ENCODE results near the gene UAP1L1. TPM values are rescaled to one million over a fixed set of nuclear protein-coding genes. Genes with fewer than 3 reads are reported as not detected.
"Not testable (repeated sequence)": the region's sequence is repeated elsewhere in the genome, so short reads cannot be mapped to it uniquely, and the experiment has no call there.

The UAP1L1 gene
- total RNA-seq, 2 donors from 2014 or later = 19.9 to 22.0 TPM

- not testable (repeated sequence) for H3K36me3 Mint-ChIP-seq; DNase-seq (ENCODE audit: low spot score); H3K4me3 Mint-ChIP-seq; H3K27me3 Mint-ChIP-seq; H3K9me3 Mint-ChIP-seq; ATAC-seq
- H3K27ac Mint-ChIP-seq = peak overlapping the region in 1 of 2 donors; percentile 19
- H3K4me1 Mint-ChIP-seq (ENCODE audit: low read depth in 2 of 2) = peaks cover 13 to 17% of the 10 kb centered on the region in 2 donors
Observed at GRCh38 chr9:137121927-137122795, 44.8 kb downstream of the UAP1L1 start.

GRCh38 chr9:137122796-137123467 lies 45.6 kb downstream of the UAP1L1 start:
- H3K36me3 Mint-ChIP-seq; DNase-seq (ENCODE audit: low spot score); ATAC-seq: not testable (repeated sequence)

DNA sequence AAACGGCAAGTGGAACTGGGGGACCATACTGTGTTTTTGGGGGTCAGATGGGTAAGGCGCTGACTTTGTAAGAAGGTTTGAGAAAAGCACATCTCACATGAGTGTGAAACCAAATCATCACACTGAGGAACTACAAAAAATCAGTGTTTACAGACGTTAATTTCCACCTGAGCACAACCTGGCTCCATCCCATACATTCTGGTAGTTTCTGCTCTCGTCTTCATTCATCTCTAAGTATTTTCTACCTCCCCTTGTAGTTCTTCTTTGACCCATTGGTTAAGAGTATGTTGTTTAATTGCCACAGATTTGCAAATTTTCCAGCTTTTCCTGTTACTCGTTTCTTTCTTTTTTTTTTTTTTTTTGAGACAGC lies 46.1 kb downstream of the UAP1L1 start:
- Mint-ChIP-seq H3K27me3 (no peaks in the 10 kb centered on the region), H3K9me3 (no peaks in the 10 kb centered on the region), H3K4me3 (no peak overlapping the region), H3K36me3 (no peaks in the 10 kb centered on the region), H3K27ac (no peak overlapping the region), H3K4me1 (ENCODE audit: low read depth in 2 of 2) (peaks cover 26 to 29% of the 10 kb centered on the region in 2 donors)
- DNase-seq (ENCODE audit: low spot score) (no peak), ATAC-seq (no peak)

More at GRCh38 chr9:137122796-137123467, 45.6 kb downstream of the UAP1L1 start:
- not testable (repeated sequence) for H3K27ac Mint-ChIP-seq, H3K4me3 Mint-ChIP-seq, H3K9me3 Mint-ChIP-seq, H3K27me3 Mint-ChIP-seq
- H3K4me1 Mint-ChIP-seq (ENCODE audit: low read depth in 2 of 2) = peaks cover 21 to 24% of the 10 kb centered on the region in 2 donors

GRCh38 chr9:137123952-137124462 lies 46.7 kb downstream of the UAP1L1 start:
- H3K9me3 Mint-ChIP-seq; H3K4me3 Mint-ChIP-seq; DNase-seq (ENCODE audit: low spot score); H3K27ac Mint-ChIP-seq; H3K27me3 Mint-ChIP-seq; ATAC-seq; H3K36me3 Mint-ChIP-seq: not testable (repeated sequence)
- peaks cover 31 to 34% of the 10 kb centered on the region in 2 donors for H3K4me1 Mint-ChIP-seq (ENCODE audit: low read depth in 2 of 2)

- Mint-ChIP-seq H3K27ac (peak overlapping the region; percentile 81 to 95), H3K4me1 (ENCODE audit: low read depth in 2 of 2) (peaks cover 29 to 31% of the 10 kb centered on the region in 2 donors), H3K27me3 (no peaks in the 10 kb centered on the region), H3K4me3 (peak overlapping the region; percentile 90), H3K9me3 (no peaks in the 10 kb centered on the region), H3K36me3 (no peaks in the 10 kb centered on the region)
- DNase-seq (ENCODE audit: low spot score) = no peak
- no peak for ATAC-seq
Observed at GRCh38 chr9:137126786-137127185, 49.5 kb downstream of the UAP1L1 start.

DNA sequence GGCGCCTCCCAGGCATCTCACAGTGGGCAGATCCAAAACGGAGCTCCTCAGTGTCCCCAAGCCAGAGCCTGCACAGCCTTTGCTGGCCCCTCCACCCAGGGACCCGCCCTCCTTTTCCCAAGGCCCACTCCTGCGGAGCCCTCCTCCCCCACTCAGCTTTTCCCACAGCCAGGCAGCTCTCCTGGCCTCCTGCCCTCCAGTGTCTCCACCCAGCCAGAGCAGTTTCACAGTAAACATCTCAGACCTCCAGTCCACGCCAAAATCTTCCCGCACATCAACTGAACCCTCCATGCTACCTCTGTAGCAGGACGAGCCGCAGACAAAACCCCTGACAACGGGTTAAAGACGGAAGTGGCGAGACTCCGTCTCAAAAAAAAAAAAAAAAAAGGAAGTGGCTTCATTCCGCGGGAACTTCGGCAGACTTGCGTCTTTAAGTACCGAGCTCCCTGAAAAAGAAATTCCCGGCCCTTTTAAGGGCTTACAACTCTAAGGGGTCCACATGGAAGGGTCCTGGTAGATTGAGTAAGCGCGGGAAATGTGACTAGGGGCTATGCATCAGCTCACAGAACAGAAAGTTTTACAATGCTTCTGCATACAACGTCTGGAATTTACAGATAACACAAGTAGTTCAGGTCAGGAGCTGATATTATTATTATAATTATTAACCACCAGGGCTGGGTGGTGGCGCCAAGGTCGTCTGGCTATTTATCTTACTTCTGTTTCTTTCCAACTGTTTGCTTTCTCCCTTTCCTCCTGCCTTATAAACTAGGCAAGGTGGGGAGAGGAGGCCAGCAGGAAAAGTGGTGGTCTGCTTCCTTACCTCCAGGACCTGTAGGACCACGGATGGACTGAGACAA lies 50.2 kb downstream of the UAP1L1 start:
- peaks cover 24 to 25% of the 10 kb centered on the region in 2 donors for H3K4me1 Mint-ChIP-seq (ENCODE audit: low read depth in 2 of 2)
- no peak for DNase-seq (ENCODE audit: low spot score)
- peak overlapping the region; percentile 81 to 95 for H3K27ac Mint-ChIP-seq
- H3K9me3 Mint-ChIP-seq = no peaks in the 10 kb centered on the region
- no peaks in the 10 kb centered on the region for H3K27me3 Mint-ChIP-seq
- H3K36me3 Mint-ChIP-seq = no peaks in the 10 kb centered on the region
- H3K4me3 Mint-ChIP-seq = peak overlapping the region; percentile 90
- no peak for ATAC-seq

DNA sequence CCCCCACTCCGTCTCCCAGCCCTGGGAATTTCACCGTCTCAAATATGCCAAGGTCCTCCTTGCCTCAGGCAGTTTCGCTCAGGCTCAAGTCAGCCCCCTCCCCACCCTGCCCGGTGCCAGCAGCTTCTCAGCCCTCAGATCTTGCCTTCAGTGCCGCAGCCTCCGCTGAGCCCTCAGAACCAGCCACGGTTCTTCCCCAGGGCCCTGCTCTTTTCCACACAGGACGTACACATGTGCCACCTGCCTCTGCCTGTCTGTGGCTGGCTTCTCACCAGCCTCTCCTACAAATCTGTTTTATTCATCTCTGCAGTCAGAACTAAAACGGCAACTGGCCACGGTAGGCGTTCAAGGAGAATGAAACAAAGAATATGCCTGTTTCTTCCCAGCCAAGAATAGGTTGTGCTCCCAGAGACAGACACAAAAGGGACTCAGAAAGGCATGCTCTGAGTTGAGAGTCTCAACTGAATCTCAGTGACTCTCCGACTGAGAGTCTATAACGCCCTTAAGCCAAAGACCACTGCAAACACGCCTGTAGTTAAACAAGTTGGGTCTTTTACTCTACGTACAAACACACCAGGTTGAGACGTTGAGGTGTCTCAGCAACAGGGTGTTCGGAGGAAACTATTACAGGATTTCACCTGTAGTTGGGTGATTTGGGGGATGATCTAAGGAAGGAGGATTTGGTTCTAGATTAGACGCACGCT lies 51.0 kb downstream of the UAP1L1 start:
- Mint-ChIP-seq H3K9me3 (no peaks in the 10 kb centered on the region), H3K36me3 (no peaks in the 10 kb centered on the region), H3K27me3 (peaks cover 0 to 2% of the 10 kb centered on the region in 2 donors), H3K4me3 (peak overlapping the region; percentile 90), H3K27ac (peak overlapping the region; percentile 81 to 95), H3K4me1 (ENCODE audit: low read depth in 2 of 2) (peaks cover 24 to 25% of the 10 kb centered on the region in 2 donors)
- DNase-seq (ENCODE audit: low spot score) (peak; percentile 53), ATAC-seq (no peak)

DNA sequence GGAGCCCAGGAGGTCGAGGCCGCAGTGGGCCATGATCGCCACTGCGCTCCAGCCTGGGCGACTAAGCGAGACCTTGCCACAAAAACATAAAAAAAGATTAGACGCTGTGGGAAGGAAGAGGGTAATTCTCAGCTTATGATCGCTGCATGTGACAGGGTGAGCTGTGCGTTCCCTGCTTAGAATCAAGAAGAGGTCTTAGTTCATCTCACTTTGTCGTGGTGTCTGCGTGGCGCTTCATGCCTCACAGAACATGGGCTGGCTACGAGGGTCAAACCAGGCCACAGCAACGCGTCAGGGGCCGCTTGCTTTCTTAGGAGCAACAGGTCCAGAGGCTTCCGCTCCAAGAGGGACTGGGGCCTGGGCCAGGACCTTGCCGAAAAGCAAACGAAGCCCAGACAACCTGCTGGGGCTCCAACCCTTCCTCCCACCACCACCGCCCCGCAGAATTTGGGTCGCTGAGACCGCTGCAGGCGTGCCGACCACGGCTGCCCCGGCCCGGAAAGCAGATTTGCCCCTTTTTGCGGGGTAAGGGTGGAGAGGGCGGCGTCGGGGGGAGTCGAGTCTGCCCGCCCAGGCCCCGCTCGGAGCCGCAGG lies 51.6 kb downstream of the UAP1L1 start:
- peak; percentile 52 for DNase-seq (ENCODE audit: low spot score)

DNA sequence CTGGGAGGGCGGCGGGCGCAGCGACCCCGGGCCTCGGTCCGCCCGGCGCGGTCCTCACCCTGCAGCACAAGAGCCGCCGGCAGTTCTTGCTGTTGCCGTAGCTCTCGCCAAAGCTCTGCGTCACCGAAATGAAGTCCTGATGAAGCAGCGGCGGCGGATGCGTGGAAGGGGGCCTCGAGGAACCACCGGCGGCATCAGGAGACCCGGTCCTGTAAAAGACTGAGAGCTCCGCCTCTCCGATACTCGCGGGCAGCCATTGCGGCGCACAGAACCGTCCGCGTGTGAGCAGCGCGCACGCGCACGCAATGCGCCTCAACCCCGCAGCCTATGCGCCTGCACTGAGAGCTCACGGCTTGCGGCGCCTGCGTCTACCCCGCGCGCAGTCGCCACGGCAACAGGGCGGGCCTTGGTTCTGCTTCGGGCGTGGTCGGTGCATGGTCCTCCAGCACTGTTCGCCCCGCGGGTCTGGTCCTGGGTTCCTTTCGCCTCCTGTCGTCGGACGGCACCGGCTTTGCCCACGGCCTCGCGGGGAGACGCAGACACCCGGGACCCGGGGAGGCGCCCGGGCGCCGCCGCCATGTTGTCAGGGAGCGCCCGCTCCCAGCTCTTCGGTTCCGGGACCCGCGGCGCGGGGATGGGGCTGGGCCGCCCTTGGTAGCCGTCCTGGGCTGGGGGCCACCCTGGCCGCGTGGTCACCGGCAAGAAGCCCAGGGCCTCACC lies 52.3 kb downstream of the UAP1L1 start:
- Mint-ChIP-seq H3K9me3 (no peaks in the 10 kb centered on the region), H3K4me1 (ENCODE audit: low read depth in 2 of 2) (peaks cover 24 to 25% of the 10 kb centered on the region in 2 donors), H3K36me3 (no peaks in the 10 kb centered on the region), H3K27ac (no peak overlapping the region), H3K27me3 (peaks cover 0 to 2% of the 10 kb centered on the region in 2 donors), H3K4me3 (peak overlapping the region; percentile 90)
- ATAC-seq = peak; percentile 99
- peak; percentile 93 for DNase-seq (ENCODE audit: low spot score)

More for the DNA sequence above, 51.6 kb downstream of the UAP1L1 start:
- Mint-ChIP-seq H3K4me1 (ENCODE audit: low read depth in 2 of 2) (peaks cover 24 to 25% of the 10 kb centered on the region in 2 donors), H3K36me3 (no peaks in the 10 kb centered on the region), H3K4me3 (peak overlapping the region; percentile 90), H3K9me3 (no peaks in the 10 kb centered on the region), H3K27me3 (peaks cover 0 to 2% of the 10 kb centered on the region in 2 donors), H3K27ac (peak overlapping the region; percentile 81 to 95)
- ATAC-seq = no peak

DNA sequence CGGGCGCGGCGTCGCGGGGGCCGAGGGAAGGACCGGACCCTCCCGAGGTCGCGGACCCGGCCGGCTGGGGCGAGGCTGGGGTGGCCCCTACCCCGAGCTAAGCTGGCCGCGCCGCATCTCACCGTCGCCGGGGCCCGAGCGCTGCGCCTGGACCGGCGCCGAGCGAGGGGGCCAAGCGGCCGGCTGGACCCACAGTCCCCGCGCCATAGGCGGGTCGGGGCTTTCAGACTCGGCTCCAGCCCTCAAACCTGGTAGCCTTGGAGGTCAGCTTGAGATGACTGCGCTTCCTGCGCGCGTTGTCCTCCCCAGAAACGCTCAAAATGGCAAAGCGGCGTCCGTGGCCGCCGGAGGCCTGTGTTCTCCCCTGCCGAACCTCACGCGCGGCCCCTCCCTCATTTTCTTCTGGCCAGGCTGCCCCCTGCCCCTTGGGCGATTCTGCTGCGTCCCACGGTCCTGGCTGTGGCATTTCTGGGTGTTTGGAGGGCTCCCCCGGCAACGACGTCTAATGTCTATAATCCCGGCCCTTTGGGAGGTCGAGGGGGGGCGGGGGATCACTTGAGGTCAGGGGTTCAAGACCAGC lies 52.9 kb downstream of the UAP1L1 start:
- no peaks in the 10 kb centered on the region for H3K36me3 Mint-ChIP-seq
- no peak for DNase-seq (ENCODE audit: low spot score)
- H3K27me3 Mint-ChIP-seq = peaks cover 0 to 2% of the 10 kb centered on the region in 2 donors
- ATAC-seq = peak; percentile 31 to 38
- no peaks in the 10 kb centered on the region for H3K9me3 Mint-ChIP-seq
- H3K4me3 Mint-ChIP-seq = peak overlapping the region; percentile 84
- no peak overlapping the region for H3K27ac Mint-ChIP-seq
- peaks cover 24 to 25% of the 10 kb centered on the region in 2 donors for H3K4me1 Mint-ChIP-seq (ENCODE audit: low read depth in 2 of 2)

Measured in natural killer cell treated with Interleukin-12 subunit alpha and Interleukin-12 subunit beta and Interleukin-15 and Interleukin-18, amount 100 ng/mL, for 72 hours (primary cell).